Panc1 (cell line): ENCODE data around the gene MAGEB10. TPM values are rescaled to one million over a fixed set of nuclear protein-coding genes. Genes with fewer than 3 reads are reported as not detected.

Experiments used
- ATAC-seq: fragments of 200-7000 bp; cut with Tn5 transposase; 2 replicates; pipeline ENCODE4 v1.9.1; 2020; ENCODE audit warnings: mild to moderate bottlenecking, moderate library complexity
- BruUV-seq: library from RNA; stranded (reverse); fragments of 400-500 nt; replicated peaks from 2 replicates; lab custom pipeline; 2021; lab: Mats Ljungman, UMichigan
- CTCF ChIA-PET: fragments of 300-600 bp; sonication (Branson Sonifier 250); formaldehyde crosslinking; loops from one replicate; lab custom pipeline; 2022; ENCODE audit warnings: antibody characterized with exemption; lab: Charles Lee
- POLR2A ChIA-PET: fragments of 300-600 bp; sonication (Branson Sonifier 250); formaldehyde crosslinking; loops from one replicate; lab custom pipeline; 2022; ENCODE audit warnings: antibody characterized with exemption; lab: Charles Lee
- DNase-seq: peaks from one replicate; pipeline ENCODE4 v3.0.0-alpha.2; 2010; ENCODE audit warnings: low read depth, low spot score
- H3K27ac ChIP-seq: 2 replicates; pipeline ENCODE4 v1.5.1; 2011; ENCODE audit warnings: mild to moderate bottlenecking, low read length, inconsistent platforms
- H3K27me3 ChIP-seq: fragments of 200-500 bp; sonication (Bioruptor generic); 2 replicates; pipeline ENCODE4 v1.6.0; 2014; ENCODE audit warnings: low read length, inconsistent platforms; ENCODE audit not compliant: control insufficient read depth, insufficient read depth
- H3K36me3 ChIP-seq: fragments of 200-500 bp; sonication (Bioruptor generic); 2 replicates; pipeline ENCODE4 v1.5.1; 2014; ENCODE audit warnings: inconsistent platforms, mild to moderate bottlenecking, low read length, moderate library complexity; ENCODE audit not compliant: control insufficient read depth, insufficient read depth
- H3K4me1 ChIP-seq: 2 replicates; pipeline ENCODE4 v1.5.1; 2011; ENCODE audit warnings: inconsistent platforms, mild to moderate bottlenecking, low read length, moderate library complexity; ENCODE audit not compliant: control insufficient read depth, insufficient read depth
- H3K4me3 ChIP-seq, 2 experiments: 2 replicates each; pipeline ENCODE4 v1.5.1; 2011 to 2012; ENCODE audit warnings: low read depth in 2 of 2, low read length in 2 of 2, mild to moderate bottlenecking in 2 of 2, inconsistent platforms in 1 of 2, moderate library complexity in 1 of 2
- H3K9me3 ChIP-seq: fragments of 200-500 bp; sonication (Bioruptor generic); 2 replicates; pipeline ENCODE4 v1.5.1; 2014; ENCODE audit warnings: low read depth, mild to moderate bottlenecking, inconsistent platforms, low read length, moderate library complexity; ENCODE audit not compliant: control insufficient read depth, insufficient read depth
- CTCF ChIP-seq: fragments of 450-650 bp; IDR thresholded peaks from 2 replicates; pipeline ENCODE4 v1.5.1; 2017; ENCODE audit warnings: mild to moderate bottlenecking
- POLR2AphosphoS5 ChIP-seq: IDR thresholded peaks from 2 replicates; pipeline ENCODE4 v1.6.1; 2012; ENCODE audit warnings: mild to moderate bottlenecking, low read depth, low read length, moderate library complexity
- REST ChIP-seq, 2 experiments: IDR thresholded peaks; 2 replicates each; pipeline ENCODE4 v1.6.1; 2011 to 2012; ENCODE audit warnings: low read depth in 2 of 2, control low read depth in 1 of 2, low read length in 1 of 2, mild to moderate bottlenecking in 1 of 2, moderate library complexity in 1 of 2; ENCODE audit not compliant: insufficient read depth in 1 of 2
- SIN3A ChIP-seq: IDR thresholded peaks from 2 replicates; pipeline ENCODE4 v1.6.1; 2012; ENCODE audit warnings: low read depth, mild to moderate bottlenecking, low read length, moderate library complexity, borderline replicate concordance; ENCODE audit not compliant: insufficient read depth
- TCF7L2 ChIP-seq: IDR thresholded peaks from 2 replicates; pipeline ENCODE4 v1.6.1; 2011; ENCODE audit warnings: mild to moderate bottlenecking, low read depth, low read length, inconsistent platforms
- in situ Hi-C: cut with HindIII; loops from 2 replicates; pipeline ENCODE4 v1.10.0; 2016; ENCODE audit warnings: low sequenced_read_pairs, low pct_unique_long_range_greater_than_20kb
- intact Hi-C: fragments of 100-400 bp; cut with micrococcal nuclease; formaldehyde crosslinking; loops from one replicate; pipeline ENCODE4 v1.10.0; 2022; ENCODE audit not compliant: unreplicated experiment
- total RNA-seq: library from RNA; stranded (reverse); gene quantifications from one replicate; pipeline ENCODE4 v1.2.1, GENCODE V29; 2021; ENCODE audit not compliant: unreplicated experiment

MAGEB10 gene
- total RNA-seq, 1 experiment from 2014 or later: not detected

- ATAC-seq (no peak), DNase-seq (no peak)
- Histone ChIP-seq H3K36me3 (no peaks in the 10 kb centered on the region), H3K4me3 (no peak overlapping the region), H3K9me3 (no peaks in the 10 kb centered on the region), H3K27me3 (no peaks in the 10 kb centered on the region), H3K27ac (no peak overlapping the region), H3K4me1 (no peaks in the 10 kb centered on the region)
- TF ChIP-seq CTCF (no peak), POLR2AphosphoS5 (no peak), SIN3A (no peak), TCF7L2 (no peak), REST (IDR thresholded peaks at IDR 0.05; ENCODE audit: insufficient read depth in 1 of 2, low read depth in 2 of 2, low read length in 1 of 2) (no peak)
- in situ Hi-C loops: no loop called here
- intact Hi-C loops: no loop called here
- ChIA-PET CTCF (no interaction called here), POLR2A (no interaction called here)
- no TSS peak for BruUV-seq
Measured at GRCh38 chrX:27815209-27815608, 7.4 kb downstream of the MAGEB10 start.

GRCh38 chrX:27823812-27824211, 16.0 kb downstream of the MAGEB10 start:
- Histone ChIP-seq H3K27ac (no peak overlapping the region), H3K9me3 (no peaks in the 10 kb centered on the region), H3K27me3 (no peaks in the 10 kb centered on the region), H3K4me1 (no peaks in the 10 kb centered on the region), H3K36me3 (no peaks in the 10 kb centered on the region), H3K4me3 (no peak overlapping the region)
- ATAC-seq (no peak), DNase-seq (no peak)
- no TSS peak for BruUV-seq
- in situ Hi-C loops (no loop called here), intact Hi-C loops (no loop called here)
- ChIA-PET POLR2A (no interaction called here), CTCF (no interaction called here)
- TF ChIP-seq CTCF (no peak), POLR2AphosphoS5 (no peak), SIN3A (no peak), TCF7L2 (no peak), REST (IDR thresholded peaks at IDR 0.05; ENCODE audit: insufficient read depth in 1 of 2, low read depth in 2 of 2, low read length in 1 of 2) (no peak)
